DOHH2 (cell line): Measurements from ENCODE around the gene PEA15.

Experiments used
- CTCF ChIP-seq: fragments of 200-600 bp; sonication (generic); IDR thresholded peaks from one replicate; pipeline ENCODE4 v1.5.1; 2014; ENCODE audit warnings: antibody characterized with exemption, mild to moderate bottlenecking, low read depth, low read length; ENCODE audit not compliant: poor library complexity, severe bottlenecking
- EZH2phosphoT487 ChIP-seq: fragments of 200-600 bp; sonication (generic); IDR thresholded peaks from 2 replicates; pipeline ENCODE4 v1.6.1; 2017; ENCODE audit warnings: borderline replicate concordance, mild to moderate bottlenecking, antibody characterized with exemption, low read length, moderate library complexity, mixed read lengths

GRCh38 chr1:160168016-160168415, 37.2 kb upstream of the PEA15 start:
- TF ChIP-seq CTCF: peak; percentile 6
- TF ChIP-seq EZH2phosphoT487: no peak
